Type B pancreatic cell (in vitro differentiated cells): ENCODE data around the gene PSMC5. TPM values are rescaled to one million over a fixed set of nuclear protein-coding genes. Genes with fewer than 3 reads are reported as not detected.

Experiments used
- DNase-seq: peaks from one replicate; pipeline ENCODE4 v3.0.0; 2021; ENCODE audit warnings: mixed read lengths; ENCODE audit not compliant: unreplicated experiment; ENCODE audit errors: extremely low spot score
- H3K27ac Mint-ChIP-seq: 2 replicates; pipeline ENCODE4 v1.8.0; 2021; ENCODE audit warnings: mild to moderate bottlenecking, mixed read lengths
- H3K27me3 Mint-ChIP-seq: 2 replicates; pipeline ENCODE4 v1.8.0; 2021; ENCODE audit warnings: mixed read lengths
- H3K36me3 Mint-ChIP-seq: 2 replicates; pipeline ENCODE4 v1.8.0; 2021; ENCODE audit warnings: mixed read lengths
- H3K4me1 Mint-ChIP-seq: one replicate; pipeline ENCODE4 v1.8.0; 2021; ENCODE audit warnings: mixed read lengths; ENCODE audit not compliant: unreplicated experiment
- H3K4me3 Mint-ChIP-seq: 2 replicates; pipeline ENCODE4 v1.8.0; 2021; ENCODE audit warnings: mild to moderate bottlenecking, mixed read lengths
- H3K9me3 Mint-ChIP-seq: 2 replicates; pipeline ENCODE4 v1.8.0; 2021; ENCODE audit warnings: mixed read lengths
- long read RNA-seq: library from polyadenylated mRNA; unstranded; transcript quantifications from one replicate; pipeline ENCODE4 v2.0.0, GENCODE V29; 2020
- total RNA-seq: library from RNA; stranded (reverse); gene quantifications from 2 replicates; pipeline ENCODE4 v1.2.1, GENCODE V29; 2021; ENCODE audit warnings: low replicate concordance
- TF ChIP-seq, protein P1 (sequence below): fragments of 200-600 bp; sonication (generic); conservative IDR thresholded peaks from 2 replicates; pipeline ENCODE4 v1.5.0; 2021; ENCODE audit warnings: antibody characterized with exemption, mild to moderate bottlenecking

The PSMC5 gene
- 112 and 113 TPM in 2 replicates for total RNA-seq
- long read RNA-seq, transcript PSMC5-201 (12 exons, 1,579 nt): major isoform, 363 of 440 reads
- long read RNA-seq, transcript PSMC5-212 (11 exons, 1,474 nt): minor isoform, 8 of 440 reads
- long read RNA-seq, transcript PSMC5-203 (12 exons, 1,680 nt): minor isoform, 34 of 440 reads
- long read RNA-seq, partial matches to known transcripts: 4 of 440 reads
- long read RNA-seq, other reads (novel, unspliced or antisense): 30 of 440 reads

DNA sequence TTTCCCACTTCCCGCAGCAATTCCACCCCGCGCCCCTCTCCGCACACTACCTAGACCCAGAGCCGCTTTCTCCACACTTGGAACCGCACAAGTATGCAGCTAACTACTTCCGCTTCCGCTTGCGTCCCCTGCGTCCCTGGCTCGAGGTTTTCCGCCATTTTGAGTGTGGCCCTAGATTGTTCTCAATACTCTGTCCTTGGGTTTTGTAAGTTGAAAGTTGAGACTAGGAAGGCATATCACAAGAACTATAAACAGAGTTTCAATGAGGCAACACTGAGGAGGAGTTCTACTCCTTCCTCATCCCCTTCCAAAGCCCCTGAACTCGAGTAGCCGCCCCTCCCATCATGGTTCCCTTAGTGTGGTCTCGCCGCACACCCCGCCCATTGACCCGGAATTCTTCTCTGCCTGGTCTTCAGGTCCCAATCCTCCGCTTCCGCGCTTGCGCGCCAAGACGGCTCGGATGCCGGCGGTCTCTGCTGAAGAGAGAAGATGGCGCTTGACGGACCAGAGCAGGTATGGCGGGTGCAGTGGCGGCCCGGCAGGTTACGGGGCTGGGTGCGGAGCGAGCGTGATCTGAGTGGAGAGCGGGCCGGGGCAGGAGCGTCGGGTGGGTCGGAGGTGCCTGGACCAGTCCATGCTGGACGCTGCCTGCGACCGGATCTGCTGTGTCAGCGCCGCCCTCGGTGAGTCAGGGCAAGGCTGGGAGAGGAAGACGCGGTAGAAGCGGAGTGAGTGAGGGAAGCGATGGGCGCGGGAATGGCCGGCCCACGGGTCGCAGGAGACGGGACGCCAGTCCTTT, at the start of gene PSMC5, which contains the start of gene FTSJ3:
Gene PSMC5, plus strand, starts transcription at position 430 of the 799 bp plus-strand sequence. Its CDS starts 60 bp downstream, at position 490.
Gene FTSJ3, minus strand, starts transcription at position 662 of the 799 bp plus-strand sequence. CDS start 761 bp downstream, outside the sequence.
- Mint-ChIP-seq H3K36me3 (peaks cover 42% of the 10 kb centered on the region), H3K27me3 (no peaks in the 10 kb centered on the region), H3K27ac (peak within 1 kb of the TSS; percentile 100), H3K9me3 (no peaks in the 10 kb centered on the region), H3K4me1 (peaks cover 37% of the 10 kb centered on the region), H3K4me3 (peak within 1 kb of the TSS; percentile 96)
- TF ChIP-seq, protein P1, sequence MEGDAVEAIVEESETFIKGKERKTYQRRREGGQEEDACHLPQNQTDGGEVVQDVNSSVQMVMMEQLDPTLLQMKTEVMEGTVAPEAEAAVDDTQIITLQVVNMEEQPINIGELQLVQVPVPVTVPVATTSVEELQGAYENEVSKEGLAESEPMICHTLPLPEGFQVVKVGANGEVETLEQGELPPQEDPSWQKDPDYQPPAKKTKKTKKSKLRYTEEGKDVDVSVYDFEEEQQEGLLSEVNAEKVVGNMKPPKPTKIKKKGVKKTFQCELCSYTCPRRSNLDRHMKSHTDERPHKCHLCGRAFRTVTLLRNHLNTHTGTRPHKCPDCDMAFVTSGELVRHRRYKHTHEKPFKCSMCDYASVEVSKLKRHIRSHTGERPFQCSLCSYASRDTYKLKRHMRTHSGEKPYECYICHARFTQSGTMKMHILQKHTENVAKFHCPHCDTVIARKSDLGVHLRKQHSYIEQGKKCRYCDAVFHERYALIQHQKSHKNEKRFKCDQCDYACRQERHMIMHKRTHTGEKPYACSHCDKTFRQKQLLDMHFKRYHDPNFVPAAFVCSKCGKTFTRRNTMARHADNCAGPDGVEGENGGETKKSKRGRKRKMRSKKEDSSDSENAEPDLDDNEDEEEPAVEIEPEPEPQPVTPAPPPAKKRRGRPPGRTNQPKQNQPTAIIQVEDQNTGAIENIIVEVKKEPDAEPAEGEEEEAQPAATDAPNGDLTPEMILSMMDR: peak; percentile 73
- DNase-seq: peak; percentile 92

DNA sequence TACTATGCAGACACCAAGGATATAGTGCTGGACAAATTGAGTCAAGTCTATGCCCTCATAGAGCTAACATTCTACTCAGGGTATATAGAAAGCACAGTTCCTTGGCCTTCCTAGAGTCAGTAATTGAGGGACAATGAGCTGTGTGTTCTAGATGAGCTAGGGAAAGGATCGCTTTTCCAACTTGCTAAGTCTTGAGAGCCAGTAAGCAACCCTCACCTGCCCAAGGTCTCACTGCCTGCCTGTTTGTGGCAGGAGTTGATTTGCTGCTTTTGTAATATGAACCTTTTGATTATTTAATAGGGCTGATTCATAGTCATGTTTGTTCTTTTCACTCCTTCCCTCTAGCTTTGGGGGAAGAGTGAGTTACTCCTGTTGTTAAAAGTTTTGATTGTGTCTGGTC, 46.7 kb upstream of the PSMC5 start:
- DNase-seq: no peak
- H3K9me3 Mint-ChIP-seq: no peaks in the 10 kb centered on the region
- peak overlapping the region; percentile 1 for H3K4me3 Mint-ChIP-seq
- H3K27me3 Mint-ChIP-seq: no peaks in the 10 kb centered on the region
- peaks cover 29% of the 10 kb centered on the region for H3K36me3 Mint-ChIP-seq
- H3K27ac Mint-ChIP-seq: peak overlapping the region; percentile 43
- peaks cover 20% of the 10 kb centered on the region for H3K4me1 Mint-ChIP-seq
- TF ChIP-seq, protein P1: no peak

DNA sequence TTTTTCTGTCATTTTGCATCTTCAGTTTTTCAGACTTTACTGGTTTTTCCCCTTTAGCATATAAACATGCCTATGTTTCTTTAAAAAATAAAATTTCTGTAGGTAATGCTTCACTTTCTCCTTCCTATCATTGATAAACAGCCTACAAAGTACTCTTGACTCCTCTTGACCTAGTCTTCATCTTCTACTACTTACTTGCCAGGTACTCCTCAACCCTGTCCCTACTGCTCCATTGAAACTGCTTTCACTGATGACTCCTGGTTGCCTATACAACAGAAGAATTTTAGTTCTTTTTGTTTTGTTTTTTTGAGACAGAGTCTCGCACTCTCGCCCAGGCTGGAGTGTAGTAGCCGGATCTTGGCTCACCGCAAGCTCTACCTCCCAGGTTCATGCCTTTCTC, 46.3 kb upstream of the PSMC5 start:
- no peak for DNase-seq
- H3K27ac Mint-ChIP-seq: no peak overlapping the region
- peaks cover 17% of the 10 kb centered on the region for H3K4me1 Mint-ChIP-seq
- TF ChIP-seq, protein P1: no peak
- no peaks in the 10 kb centered on the region for H3K27me3 Mint-ChIP-seq
- peaks cover 27% of the 10 kb centered on the region for H3K36me3 Mint-ChIP-seq
- no peaks in the 10 kb centered on the region for H3K9me3 Mint-ChIP-seq
- H3K4me3 Mint-ChIP-seq: no peak overlapping the region

DNA sequence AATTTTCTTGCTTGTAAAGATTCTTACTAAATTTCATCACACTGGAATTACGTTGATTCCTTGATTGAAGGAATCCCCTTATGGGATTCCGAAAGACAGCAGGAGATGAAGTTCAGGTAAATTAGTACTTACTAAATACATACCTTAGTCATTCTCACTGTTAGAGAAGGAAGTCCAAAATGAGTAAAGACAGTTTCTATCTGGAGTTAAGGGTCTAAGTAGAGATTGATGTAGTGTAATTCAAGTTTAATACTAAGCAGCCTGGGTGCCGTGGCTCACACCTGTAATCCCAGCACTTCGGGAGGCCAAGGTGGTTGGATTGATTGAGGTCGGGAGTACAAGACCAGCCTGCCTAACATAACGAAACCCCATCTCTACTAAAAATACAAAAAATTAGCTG, 43.7 kb upstream of the PSMC5 start:
- H3K4me1 Mint-ChIP-seq: peaks cover 5% of the 10 kb centered on the region
- H3K36me3 Mint-ChIP-seq: peaks cover 16% of the 10 kb centered on the region
- no peak overlapping the region for H3K4me3 Mint-ChIP-seq
- H3K27ac Mint-ChIP-seq: peak overlapping the region; percentile 52
- no peaks in the 10 kb centered on the region for H3K27me3 Mint-ChIP-seq
- H3K9me3 Mint-ChIP-seq: no peaks in the 10 kb centered on the region
- no peak for DNase-seq
- TF ChIP-seq, protein P1: no peak

DNA sequence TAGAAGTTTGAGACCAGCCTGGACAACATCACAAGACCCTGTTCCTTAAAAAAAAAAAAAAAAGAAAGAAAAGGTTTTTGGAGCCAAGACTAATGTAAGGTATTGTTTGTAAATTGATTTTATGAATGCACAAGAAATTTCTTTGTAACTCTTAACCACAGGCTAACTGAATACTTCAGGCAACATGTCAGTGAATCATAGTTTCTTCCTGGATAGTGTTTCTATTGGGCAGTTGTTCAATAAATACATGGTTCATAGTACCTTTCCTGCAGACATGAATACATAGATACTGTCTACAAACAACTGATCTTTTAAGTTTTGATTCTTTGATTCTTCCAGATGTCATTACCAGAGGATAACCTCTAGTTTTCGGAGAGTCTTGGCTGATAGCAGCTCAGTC, 41.7 kb upstream of the PSMC5 start:
- peaks cover 6% of the 10 kb centered on the region for H3K36me3 Mint-ChIP-seq
- no peak overlapping the region for H3K27ac Mint-ChIP-seq
- no peaks in the 10 kb centered on the region for H3K27me3 Mint-ChIP-seq
- DNase-seq: no peak
- TF ChIP-seq, protein P1: no peak
- no peak overlapping the region for H3K4me3 Mint-ChIP-seq
- H3K9me3 Mint-ChIP-seq: no peaks in the 10 kb centered on the region
- no peaks in the 10 kb centered on the region for H3K4me1 Mint-ChIP-seq
